ENCODE results near the gene MORN3.

DNA sequence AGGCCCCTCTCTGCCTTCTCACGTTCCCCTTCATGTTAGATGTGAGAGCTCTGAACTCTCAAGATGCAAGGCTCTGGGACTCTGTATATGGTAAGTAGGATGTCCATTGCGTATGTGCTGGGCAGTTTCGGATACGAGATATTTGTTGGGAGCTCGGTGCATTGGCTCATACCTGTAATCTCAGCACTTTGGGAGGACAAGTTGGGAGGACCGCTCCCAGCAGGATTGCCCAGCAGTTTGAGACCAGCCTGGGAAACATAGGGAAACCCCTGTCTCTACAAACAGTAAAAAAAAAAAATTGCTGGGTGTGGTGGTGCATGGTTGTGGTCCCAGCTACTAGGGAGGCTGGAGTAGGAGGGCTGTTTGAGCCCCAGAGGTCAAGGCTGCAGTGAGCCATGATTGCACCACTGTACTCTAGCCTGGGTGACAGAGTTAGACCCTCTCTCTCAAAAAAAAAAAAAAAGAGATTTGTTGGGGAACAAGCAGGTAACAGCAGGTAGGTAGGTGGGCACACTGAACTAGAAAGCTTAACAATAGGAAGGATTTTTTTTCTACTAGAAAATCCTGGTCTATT is 46.5 kb upstream of the MORN3 start:
- TF ChIP-seq, protein P1, sequence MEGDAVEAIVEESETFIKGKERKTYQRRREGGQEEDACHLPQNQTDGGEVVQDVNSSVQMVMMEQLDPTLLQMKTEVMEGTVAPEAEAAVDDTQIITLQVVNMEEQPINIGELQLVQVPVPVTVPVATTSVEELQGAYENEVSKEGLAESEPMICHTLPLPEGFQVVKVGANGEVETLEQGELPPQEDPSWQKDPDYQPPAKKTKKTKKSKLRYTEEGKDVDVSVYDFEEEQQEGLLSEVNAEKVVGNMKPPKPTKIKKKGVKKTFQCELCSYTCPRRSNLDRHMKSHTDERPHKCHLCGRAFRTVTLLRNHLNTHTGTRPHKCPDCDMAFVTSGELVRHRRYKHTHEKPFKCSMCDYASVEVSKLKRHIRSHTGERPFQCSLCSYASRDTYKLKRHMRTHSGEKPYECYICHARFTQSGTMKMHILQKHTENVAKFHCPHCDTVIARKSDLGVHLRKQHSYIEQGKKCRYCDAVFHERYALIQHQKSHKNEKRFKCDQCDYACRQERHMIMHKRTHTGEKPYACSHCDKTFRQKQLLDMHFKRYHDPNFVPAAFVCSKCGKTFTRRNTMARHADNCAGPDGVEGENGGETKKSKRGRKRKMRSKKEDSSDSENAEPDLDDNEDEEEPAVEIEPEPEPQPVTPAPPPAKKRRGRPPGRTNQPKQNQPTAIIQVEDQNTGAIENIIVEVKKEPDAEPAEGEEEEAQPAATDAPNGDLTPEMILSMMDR (IDR thresholded peaks at IDR 0.05), result no peak
- no peak for TF ChIP-seq CREB1 (CRISPR knock-in tag; IDR thresholded peaks at IDR 0.05)
- no peak for TF ChIP-seq ELF4 (CRISPR knock-in tag; IDR thresholded peaks at IDR 0.05; ENCODE audit: low read depth)
- TF ChIP-seq ZNF138 (CRISPR knock-in tag; conservative IDR thresholded peaks at IDR 0.05), result no peak
- TF ChIP-seq, protein P2, sequence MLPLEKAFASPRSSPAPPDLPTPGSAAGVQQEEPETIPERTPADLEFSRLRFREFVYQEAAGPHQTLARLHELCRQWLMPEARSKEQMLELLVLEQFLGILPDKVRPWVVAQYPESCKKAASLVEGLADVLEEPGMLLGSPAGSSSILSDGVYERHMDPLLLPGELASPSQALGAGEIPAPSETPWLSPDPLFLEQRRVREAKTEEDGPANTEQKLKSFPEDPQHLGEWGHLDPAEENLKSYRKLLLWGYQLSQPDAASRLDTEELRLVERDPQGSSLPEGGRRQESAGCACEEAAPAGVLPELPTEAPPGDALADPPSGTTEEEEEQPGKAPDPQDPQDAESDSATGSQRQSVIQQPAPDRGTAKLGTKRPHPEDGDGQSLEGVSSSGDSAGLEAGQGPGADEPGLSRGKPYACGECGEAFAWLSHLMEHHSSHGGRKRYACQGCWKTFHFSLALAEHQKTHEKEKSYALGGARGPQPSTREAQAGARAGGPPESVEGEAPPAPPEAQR (CRISPR knock-in tag; IDR thresholded peaks at IDR 0.05), result no peak

Data from WTC11 (cell line).